ENCODE data around the gene UHRF2.

GRCh38 chr9:6414247-6414641 is 1.2 kb downstream of the UHRF2 start:
- TF ChIP-seq POLR2AphosphoS5 (IDR thresholded peaks at IDR 0.05) = no peak
- no peak for TF ChIP-seq POLR2A (IDR thresholded peaks at IDR 0.05)
- TF ChIP-seq, protein P1, sequence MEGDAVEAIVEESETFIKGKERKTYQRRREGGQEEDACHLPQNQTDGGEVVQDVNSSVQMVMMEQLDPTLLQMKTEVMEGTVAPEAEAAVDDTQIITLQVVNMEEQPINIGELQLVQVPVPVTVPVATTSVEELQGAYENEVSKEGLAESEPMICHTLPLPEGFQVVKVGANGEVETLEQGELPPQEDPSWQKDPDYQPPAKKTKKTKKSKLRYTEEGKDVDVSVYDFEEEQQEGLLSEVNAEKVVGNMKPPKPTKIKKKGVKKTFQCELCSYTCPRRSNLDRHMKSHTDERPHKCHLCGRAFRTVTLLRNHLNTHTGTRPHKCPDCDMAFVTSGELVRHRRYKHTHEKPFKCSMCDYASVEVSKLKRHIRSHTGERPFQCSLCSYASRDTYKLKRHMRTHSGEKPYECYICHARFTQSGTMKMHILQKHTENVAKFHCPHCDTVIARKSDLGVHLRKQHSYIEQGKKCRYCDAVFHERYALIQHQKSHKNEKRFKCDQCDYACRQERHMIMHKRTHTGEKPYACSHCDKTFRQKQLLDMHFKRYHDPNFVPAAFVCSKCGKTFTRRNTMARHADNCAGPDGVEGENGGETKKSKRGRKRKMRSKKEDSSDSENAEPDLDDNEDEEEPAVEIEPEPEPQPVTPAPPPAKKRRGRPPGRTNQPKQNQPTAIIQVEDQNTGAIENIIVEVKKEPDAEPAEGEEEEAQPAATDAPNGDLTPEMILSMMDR (IDR thresholded peaks at IDR 0.05) = no peak
- no peak for TF ChIP-seq EP300 (IDR thresholded peaks at IDR 0.05)

Data from upper lobe of left lung (tissue), 4 donors.